ENCODE data around the gene TP53BP2.

TP53BP2 gene

GRCh38 chr1:223788746-223789415 lies 56.9 kb downstream of the TP53BP2 start:
- DNase-seq = no peak

GRCh38 chr1:223785808-223786207 lies 59.9 kb downstream of the TP53BP2 start:
- DNase-seq = no peak

- DNase-seq = no peak
Measured at GRCh38 chr1:223784541-223784940, 61.2 kb downstream of the TP53BP2 start.

GRCh38 chr1:223783676-223784075 lies 62.1 kb downstream of the TP53BP2 start:
- no peak for DNase-seq

- DNase-seq = no peak
Measured at GRCh38 chr1:223780949-223781348, 64.8 kb downstream of the TP53BP2 start.

GRCh38 chr1:223780318-223780717 lies 65.4 kb downstream of the TP53BP2 start:
- DNase-seq = no peak

- DNase-seq = no peak
Measured at GRCh38 chr1:223776826-223777454, 68.8 kb downstream of the TP53BP2 start.

- no peak for DNase-seq
Measured at GRCh38 chr1:223776075-223776814, 69.5 kb downstream of the TP53BP2 start.

- no peak for DNase-seq
Measured at GRCh38 chr1:223775711-223776074, 70.1 kb downstream of the TP53BP2 start.

GRCh38 chr1:223775054-223775453 lies 70.7 kb downstream of the TP53BP2 start:
- DNase-seq = no peak

GRCh38 chr1:223774134-223774814 lies 71.5 kb downstream of the TP53BP2 start:
- no peak for DNase-seq

- DNase-seq = no peak
Measured at GRCh38 chr1:223772771-223773160, 73.0 kb downstream of the TP53BP2 start.

- no peak for DNase-seq
Measured at GRCh38 chr1:223771814-223772770, 73.7 kb downstream of the TP53BP2 start.

GRCh38 chr1:223771469-223771813 lies 74.3 kb downstream of the TP53BP2 start:
- DNase-seq = no peak

GRCh38 chr1:223770621-223771315 lies 75.0 kb downstream of the TP53BP2 start:
- DNase-seq = no peak

GRCh38 chr1:223765719-223766340 lies 79.9 kb downstream of the TP53BP2 start:
- no peak for DNase-seq

- no peak for DNase-seq
Measured at GRCh38 chr1:223765036-223765718, 80.6 kb downstream of the TP53BP2 start.

- no peak for DNase-seq
Measured at GRCh38 chr1:223763881-223764280, 81.9 kb downstream of the TP53BP2 start.

- DNase-seq = no peak
Measured at GRCh38 chr1:223763251-223763650, 82.5 kb downstream of the TP53BP2 start.

GRCh38 chr1:223761411-223761810 lies 84.3 kb downstream of the TP53BP2 start:
- no peak for DNase-seq

GRCh38 chr1:223760833-223761232 lies 84.9 kb downstream of the TP53BP2 start:
- DNase-seq = no peak
